M059J (cell line): Measurements from ENCODE around the gene MYADML2. TPM values are rescaled to one million over a fixed set of nuclear protein-coding genes. Genes with fewer than 3 reads are reported as not detected.

ENCODE experiments used
- DNase-seq: peaks from one replicate; pipeline ENCODE4 v3.0.0-alpha.2; 2012; ENCODE audit warnings: low read depth
- total RNA-seq: library from RNA; depleted of rRNA; stranded (reverse); fragments of >200 nt; shearing (Covaris generic); gene quantifications from 2 replicates; pipeline ENCODE4 v1.2.3, GENCODE V29; 2014

The MYADML2 gene
- total RNA-seq, 1 experiment from 2014 or later, result not detected

GRCh38 chr17:81978524-81979298 is 31.7 kb upstream of the MYADML2 start:
- no peak for DNase-seq

- peak; percentile 80 for DNase-seq
Measured at GRCh38 chr17:81977211-81977808, 30.3 kb upstream of the MYADML2 start, which contains the start of gene ASPSCR1. Gene ASPSCR1 (plus strand): TSS chr17:81977629. CDS start chr17:81977647, 18 bp downstream.

- DNase-seq, result peak; percentile 34
Measured at GRCh38 chr17:81976332-81977210, 29.5 kb upstream of the MYADML2 start.

DNA sequence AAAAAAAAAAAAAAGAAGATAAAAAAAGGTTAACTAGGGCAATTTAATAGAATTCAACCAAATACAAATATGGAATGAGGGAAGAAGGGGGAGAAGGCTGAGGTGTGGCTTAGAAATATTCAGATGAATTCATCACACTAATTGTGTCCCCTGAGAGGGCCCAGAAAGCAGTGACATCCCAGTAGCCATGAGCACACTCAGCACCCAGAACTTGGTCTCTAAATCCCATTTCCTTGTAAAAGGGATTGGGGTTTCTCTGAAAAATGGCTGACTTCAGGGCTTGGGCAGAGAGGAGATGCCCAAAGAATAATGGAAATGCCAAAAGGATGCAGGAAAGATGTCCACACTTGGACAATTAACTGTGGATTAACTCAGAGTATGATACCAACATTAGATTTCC is 26.4 kb upstream of the MYADML2 start:
- no peak for DNase-seq

- DNase-seq, result no peak
Measured at GRCh38 chr17:81968850-81969812, 22.1 kb upstream of the MYADML2 start.

GRCh38 chr17:81968396-81968745 is 21.3 kb upstream of the MYADML2 start:
- DNase-seq, result no peak

- DNase-seq, result peak; percentile 59
Measured at GRCh38 chr17:81967533-81968395, 20.7 kb upstream of the MYADML2 start.

GRCh38 chr17:81967244-81967532 is 20.2 kb upstream of the MYADML2 start:
- no peak for DNase-seq

DNA sequence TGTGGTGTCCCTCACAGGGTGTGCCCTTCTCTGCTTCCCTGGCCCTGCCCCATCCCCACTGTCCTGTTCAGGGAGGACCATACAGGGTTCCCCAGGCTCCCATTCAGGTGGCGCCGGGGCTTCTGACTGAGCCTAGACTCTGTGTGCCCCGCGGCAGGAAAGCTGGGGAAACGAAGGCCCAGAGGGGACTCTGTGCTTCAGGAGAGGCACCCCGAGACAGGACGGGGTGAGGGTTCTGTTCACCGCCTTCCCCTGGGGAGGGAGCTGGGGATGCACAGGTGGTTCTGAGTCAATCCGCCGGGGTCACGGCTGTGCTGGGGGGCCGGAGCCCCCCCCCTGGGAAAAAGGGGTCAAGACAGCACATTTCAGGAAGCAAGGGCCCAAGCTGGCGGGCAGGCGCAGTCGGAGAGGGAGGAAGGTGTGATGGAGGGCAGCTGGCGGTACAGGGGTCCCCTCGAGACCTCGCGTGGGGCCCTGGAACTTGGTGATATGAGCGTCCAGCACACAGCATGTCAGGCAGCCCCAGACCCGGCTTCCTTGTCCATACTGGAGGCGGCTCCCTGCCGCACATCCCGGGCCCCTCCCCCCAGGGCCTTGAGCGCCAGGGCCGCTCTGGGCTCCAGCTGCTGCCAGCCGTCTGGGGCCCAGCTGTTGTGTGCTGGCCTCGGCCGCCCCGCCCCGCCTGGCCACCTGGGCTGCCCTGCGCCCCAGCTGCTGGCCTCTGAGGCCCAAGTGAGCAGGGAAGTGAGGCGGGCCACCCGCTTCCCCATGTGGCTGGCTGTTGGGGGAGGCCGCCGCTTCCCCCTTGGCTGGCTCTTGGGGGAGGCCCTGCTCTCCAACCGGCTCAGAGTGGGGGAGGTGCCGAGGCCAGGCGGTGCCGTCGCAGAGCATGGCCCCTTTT is 19.6 kb upstream of the MYADML2 start:
- DNase-seq, result no peak

- no peak for DNase-seq
Measured at GRCh38 chr17:81964081-81964849, 17.2 kb upstream of the MYADML2 start.

- no peak for DNase-seq
Measured at GRCh38 chr17:81962499-81963441, 15.7 kb upstream of the MYADML2 start.

DNA sequence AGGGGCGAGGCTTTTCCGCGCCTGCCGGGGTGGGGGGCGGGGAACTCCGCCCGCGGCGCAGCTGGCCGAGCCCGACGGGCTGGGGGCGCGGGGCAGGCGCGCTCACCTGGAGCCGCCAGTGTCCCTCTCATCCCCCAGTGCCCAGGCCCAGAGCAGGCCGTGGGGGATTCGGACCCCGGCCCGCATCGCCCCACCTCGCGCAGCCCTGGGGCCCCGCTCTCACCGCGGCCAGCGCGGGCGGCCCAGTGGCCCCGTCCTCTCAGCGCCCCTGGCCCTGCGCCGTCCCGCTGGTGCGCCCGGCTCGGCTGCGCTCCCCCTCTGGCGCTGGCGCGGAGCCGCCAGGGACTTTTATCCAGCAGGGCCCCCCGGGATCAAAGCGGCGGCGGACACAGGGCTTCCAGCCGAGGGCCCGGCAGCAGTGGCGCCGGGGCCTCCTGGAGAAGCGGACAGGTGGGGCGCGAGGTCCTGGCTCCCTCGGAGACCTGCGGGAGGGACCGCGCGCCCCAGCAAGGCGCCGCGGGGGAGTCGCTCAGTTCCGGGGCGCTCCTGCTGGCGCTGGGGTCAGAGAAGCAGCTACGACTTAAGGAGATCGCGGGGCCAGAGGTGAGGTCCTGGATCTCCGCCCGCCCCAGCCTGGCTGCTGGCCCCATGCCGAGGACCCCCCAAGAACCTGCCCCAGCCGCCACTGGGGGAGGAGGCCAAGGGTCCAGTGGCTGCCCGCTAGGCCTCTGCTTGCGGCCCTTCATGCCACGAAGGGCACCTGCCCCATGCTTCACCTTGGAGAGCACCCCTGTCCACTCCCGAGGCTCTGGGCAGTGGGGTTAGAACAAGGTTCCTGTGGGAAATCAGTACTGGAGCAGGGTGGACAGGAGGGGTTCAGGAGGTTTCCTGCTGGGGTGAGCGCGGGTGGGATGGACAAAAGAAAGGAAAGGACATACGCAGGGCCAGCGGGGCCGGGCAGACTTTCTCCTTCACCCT is 14.8 kb upstream of the MYADML2 start:
- DNase-seq, result no peak

DNA sequence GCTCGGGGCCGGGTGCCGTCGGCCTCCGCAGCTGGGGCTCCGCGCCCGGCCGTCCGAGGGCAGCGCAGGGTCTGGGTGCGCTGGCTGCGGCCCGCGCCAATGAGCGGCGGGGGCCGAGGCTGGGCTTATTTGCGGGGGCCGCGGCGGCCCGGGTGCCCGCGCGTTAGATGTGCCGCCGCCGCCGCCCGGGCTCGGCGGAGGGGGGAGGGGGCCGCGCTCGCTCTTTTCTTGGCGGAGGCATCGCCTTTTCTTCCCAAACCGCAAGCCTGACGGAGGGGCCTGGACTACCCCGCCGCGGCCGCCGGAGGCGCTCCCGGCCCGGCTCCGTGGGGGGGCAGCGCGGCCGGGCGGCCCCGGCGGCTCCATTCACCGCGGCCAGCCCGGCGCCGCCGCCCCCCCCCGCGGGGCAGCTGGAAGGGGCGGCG is 14.1 kb upstream of the MYADML2 start, which contains the start of gene NOTUM:
Gene NOTUM, minus strand, starts transcription at position 101 of the 425 bp plus-strand sequence. CDS start 278 bp downstream, outside the sequence.
- DNase-seq, result peak; percentile 49

- DNase-seq, result no peak
Measured at GRCh38 chr17:81960130-81960958, 13.3 kb upstream of the MYADML2 start.
